RWPE1 (cell line): ENCODE measurements around the gene ACTL7B.
"Not testable (repeated sequence)": the region's sequence is repeated elsewhere in the genome, so short reads cannot be mapped to it uniquely, and the experiment has no call there.

ENCODE experiments used
- CTCF ChIA-PET: fragments of 350-600 bp; sonication (Branson Sonifier 250); formaldehyde crosslinking; extraction: SDS; loops from one replicate; lab custom pipeline; 2021; lab: Yijun Ruan, JAX
- POLR2A ChIA-PET: fragments of 400-600 bp; formaldehyde crosslinking; extraction: SDS; loops from one replicate; lab custom pipeline; 2020; ENCODE audit warnings: antibody characterized with exemption; ENCODE audit not compliant: low non-redundant PET; lab: Yijun Ruan, JAX
- DNase-seq: peaks from one replicate; pipeline ENCODE4 v3.0.0; 2012; ENCODE audit warnings: low spot score
- H3K27ac ChIP-seq: fragments of 450-650 bp; 2 replicates; pipeline ENCODE4 v1.5.1; 2017
- CTCF ChIP-seq: fragments of 450-650 bp; conservative IDR thresholded peaks from 2 replicates; pipeline ENCODE4 v1.5.1; 2017; ENCODE audit warnings: low read depth, mild to moderate bottlenecking

Gene ACTL7B

GRCh38 chr9:108897324-108898096 lies 41.7 kb upstream of the ACTL7B start:
- no peak for TF ChIP-seq CTCF
- CTCF ChIA-PET, result no interaction called here
- POLR2A ChIA-PET, result no interaction called here
- no peak for DNase-seq
- H3K27ac ChIP-seq, result no peak overlapping the region

DNA sequence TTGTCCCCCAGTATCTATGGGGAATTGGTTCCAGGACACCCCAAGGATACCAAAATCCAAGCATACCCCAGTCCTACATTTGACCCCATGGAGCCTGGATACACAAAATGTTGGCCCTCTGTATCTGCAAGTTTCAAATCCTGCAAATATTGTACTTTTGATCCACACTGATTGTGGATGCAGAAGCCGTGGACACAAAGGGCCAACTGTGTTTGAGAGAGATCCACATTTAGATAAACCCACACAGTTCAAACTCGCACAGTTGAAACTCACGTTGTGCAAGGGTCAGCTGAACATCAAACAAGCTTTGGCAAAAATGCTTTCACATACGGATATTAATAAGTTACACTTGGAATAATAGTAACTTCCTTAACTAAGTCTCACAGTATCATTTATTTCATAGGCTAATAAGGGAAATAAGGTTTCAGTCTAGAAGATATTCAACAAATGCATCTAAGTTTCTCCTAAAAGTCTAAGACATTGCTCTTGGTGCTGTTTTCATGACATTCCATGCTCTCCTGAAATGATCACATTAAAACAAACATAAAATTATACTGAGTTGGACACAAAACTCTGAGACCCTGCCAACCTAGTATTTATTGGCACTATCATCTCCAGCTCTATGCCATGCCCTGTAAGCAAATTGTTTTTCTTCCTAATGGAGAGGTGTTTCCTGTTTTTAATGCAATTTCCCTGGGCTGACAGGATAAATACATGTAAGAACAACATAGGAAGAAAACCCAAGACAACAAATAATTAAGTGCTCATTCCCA lies 38.6 kb upstream of the ACTL7B start:
- DNase-seq, result no peak
- ChIA-PET POLR2A (no interaction called here), CTCF (interaction anchor here (0.6 to 0.7 kb wide), 3 partner anchors 12 to 601 kb away, joined by 3 to 4 read pairs (median 3); no protein-coding TSS in a partner anchor)

DNA sequence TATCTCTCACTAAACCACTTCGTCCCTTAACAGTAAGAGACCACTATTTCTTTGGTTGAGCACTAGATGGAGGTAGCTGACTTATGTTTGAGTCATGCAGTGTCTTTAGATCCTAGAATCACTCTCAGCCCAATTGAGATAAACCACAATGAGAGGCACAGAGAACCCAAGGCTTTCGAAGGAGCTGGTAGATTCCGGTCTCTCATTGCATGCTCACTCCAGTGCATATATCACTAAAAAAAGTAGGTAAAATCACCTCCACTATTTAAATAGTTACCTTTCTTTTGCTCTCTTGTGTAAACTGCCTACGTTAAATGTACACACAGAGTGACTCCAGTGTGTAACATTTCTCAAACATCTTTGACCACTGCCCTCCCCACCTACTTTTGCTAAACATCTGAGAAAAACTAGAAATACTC lies 33.9 kb upstream of the ACTL7B start:
- H3K27ac ChIP-seq, result no peak overlapping the region
- CTCF ChIA-PET, result interaction anchor here (0.5 to 1.0 kb wide), 3 partner anchors 28 to 1406 kb away, joined by 3 to 5 read pairs (median 4); no protein-coding TSS in a partner anchor
- peak; percentile 29 for DNase-seq
- no peak for TF ChIP-seq CTCF
- POLR2A ChIA-PET, result no interaction called here

More for the DNA sequence above, 38.6 kb upstream of the ACTL7B start:
- H3K27ac ChIP-seq, result no peak overlapping the region
- no peak for TF ChIP-seq CTCF

DNA sequence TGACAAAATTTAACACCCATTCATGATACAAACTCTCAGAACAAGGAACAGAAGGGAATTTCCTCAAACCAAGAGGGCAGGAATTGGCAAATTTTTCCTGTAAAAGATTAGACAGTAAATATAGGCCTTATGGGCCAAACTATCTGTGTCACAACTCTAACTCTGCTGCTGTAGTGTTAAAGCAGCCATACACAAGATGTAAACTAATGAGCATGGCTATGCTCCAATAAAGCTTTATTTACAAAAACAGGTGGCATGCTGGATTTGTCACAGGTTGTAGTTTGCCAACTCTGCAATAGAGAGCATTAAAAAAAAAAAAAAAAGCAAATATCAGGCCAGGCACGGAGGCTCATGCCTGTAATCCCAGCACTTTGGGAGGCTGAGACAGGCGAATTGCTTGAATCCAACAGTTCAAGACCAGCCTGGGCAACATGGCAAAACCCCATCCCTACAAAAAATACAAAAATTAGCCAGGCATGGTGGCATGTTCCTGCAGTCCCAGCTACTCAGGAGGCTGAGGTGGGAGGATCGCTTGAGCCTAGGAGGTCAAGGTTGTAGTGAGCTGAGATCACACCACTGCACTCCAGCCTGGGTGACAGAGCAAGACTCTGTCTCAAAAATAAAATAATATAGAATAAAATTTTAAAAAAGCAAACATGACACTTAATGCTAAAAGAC lies 30.9 kb upstream of the ACTL7B start:
- DNase-seq, POLR2A ChIA-PET: not testable (repeated sequence)
- CTCF ChIA-PET, result interaction anchor here (0.6 kb wide), 1 partner anchor 66 kb away, joined by 3 read pairs; no protein-coding TSS in a partner anchor
- H3K27ac ChIP-seq, result peak overlapping the region; percentile 39; the same call in 1 of the 2 replicates

- ChIA-PET POLR2A (no interaction called here), CTCF (interaction anchor here (0.6 kb wide), 1 partner anchor 67 kb away, joined by 3 read pairs; no protein-coding TSS in a partner anchor)
- no peak for TF ChIP-seq CTCF
- peak; percentile 97 for DNase-seq
- H3K27ac ChIP-seq, result no peak overlapping the region; the same call in 1 of the 2 replicates
These were observed 30.0 kb upstream of the ACTL7B start for GRCh38 chr9:108885643-108886348.

DNA sequence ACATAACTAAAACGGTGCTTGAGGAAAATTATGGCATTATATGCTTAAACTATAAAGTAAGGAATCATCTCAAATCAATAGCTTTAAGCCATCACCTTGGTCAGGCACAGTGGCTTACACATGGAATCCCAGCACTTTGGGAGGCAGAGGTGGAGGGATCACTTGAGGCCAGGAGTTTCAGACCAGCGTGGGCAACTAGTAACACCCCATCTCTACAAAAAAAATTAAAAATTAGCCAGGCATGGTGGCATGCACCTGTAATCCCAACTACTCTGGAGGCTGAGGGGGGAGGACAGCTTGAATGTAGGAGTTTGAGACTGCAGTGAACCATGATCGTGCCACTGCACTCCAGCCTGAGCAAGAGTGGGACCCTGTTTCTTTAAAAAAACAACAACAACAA lies 28.9 kb upstream of the ACTL7B start:
- no peak for DNase-seq
- ChIA-PET CTCF (no interaction called here), POLR2A (no interaction called here)
- no peak overlapping the region for H3K27ac ChIP-seq
- no peak for TF ChIP-seq CTCF
